Camera-type eye (tissue), 1 donor: Measurements from ENCODE around the gene OR10G3. TPM values are rescaled to one million over a fixed set of nuclear protein-coding genes. Genes with fewer than 3 reads are reported as not detected.

Experiments used
- total RNA-seq: library from RNA; depleted of rRNA; stranded (reverse); fragments of >200 nt; gene quantifications from one replicate; pipeline ENCODE4 v1.2.3, GENCODE V29; 2014

The OR10G3 gene, protein sequence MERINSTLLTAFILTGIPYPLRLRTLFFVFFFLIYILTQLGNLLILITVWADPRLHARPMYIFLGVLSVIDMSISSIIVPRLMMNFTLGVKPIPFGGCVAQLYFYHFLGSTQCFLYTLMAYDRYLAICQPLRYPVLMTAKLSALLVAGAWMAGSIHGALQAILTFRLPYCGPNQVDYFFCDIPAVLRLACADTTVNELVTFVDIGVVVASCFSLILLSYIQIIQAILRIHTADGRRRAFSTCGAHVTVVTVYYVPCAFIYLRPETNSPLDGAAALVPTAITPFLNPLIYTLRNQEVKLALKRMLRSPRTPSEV
- total RNA-seq: not detected

DNA sequence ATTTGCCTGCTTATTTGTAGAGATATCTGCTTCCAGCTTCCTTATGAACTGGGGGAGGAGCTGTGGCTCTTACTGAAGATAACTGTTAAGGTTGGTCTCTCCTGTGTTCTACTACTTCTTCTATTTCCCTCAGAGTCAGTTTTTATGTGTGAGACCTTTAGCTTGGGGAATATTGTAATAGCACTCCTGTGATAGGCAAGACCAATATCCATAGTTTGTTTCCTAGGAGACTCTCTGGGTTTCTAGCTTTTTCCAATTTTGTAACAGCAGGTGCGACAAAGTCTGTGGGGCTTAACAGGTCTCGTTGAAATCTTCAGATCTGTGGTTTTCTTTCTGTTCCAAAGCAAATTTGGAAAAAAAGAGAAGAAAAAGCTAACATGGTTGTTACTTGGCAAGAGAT is at the start of gene OR10G3:
TSS of gene OR10G3 (minus strand) at position 101 of the 400 bp plus-strand sequence. CDS start 9,332 bp downstream, outside the sequence.

DNA sequence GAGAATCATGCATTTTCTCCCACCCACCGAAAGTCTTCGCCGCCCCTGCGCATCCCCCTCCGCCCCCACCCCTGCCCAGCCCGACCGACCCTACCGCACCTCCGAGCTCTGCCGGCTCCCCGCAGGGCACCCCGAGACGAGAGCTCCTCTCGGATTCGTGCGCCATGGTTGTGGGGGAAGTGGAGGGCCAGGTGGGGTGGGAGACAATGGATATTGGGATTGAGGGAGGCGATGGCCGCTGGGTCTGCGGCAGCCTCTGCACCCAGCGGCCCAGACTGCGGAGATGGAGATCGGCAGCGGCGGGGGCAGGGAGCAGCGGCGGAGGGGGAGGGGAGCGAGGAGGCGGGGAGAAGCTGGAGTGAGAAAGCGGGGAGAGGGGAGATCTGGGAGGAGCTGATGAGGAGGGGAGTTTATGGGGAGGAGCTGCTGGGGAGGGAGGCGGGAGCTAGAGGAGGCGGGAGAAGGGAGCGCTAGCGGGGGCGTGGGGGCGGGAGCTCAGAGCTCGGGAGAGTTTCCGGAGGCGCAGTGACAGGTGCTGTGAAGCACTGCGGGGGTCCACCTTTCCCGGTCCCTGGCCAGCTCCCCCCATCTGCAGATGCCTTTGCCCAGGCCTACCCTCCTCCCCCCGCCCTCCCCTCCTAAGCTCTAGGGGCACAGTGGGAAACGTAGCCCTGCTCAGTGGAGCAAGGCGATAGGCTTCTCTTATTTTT is 53.8 kb downstream of the OR10G3 start, which contains the start of gene SALL2:
TSS of gene SALL2 (minus strand) at position 385 of the 710 bp plus-strand sequence. CDS start at position 166, 219 bp downstream.

Other genes starting within 250 kb of the OR10G3 start
- 90.2 TPM for gene SUPT16H, start 196.1 kb downstream of the OR10G3 start, total RNA-seq
- 83.3 TPM for gene CHD8, start 124.0 kb downstream of the OR10G3 start, total RNA-seq
- gene RAB2B, start 103.1 kb downstream of the OR10G3 start, total RNA-seq: 45.2 TPM
- gene TOX4, start 102.9 kb downstream of the OR10G3 start, total RNA-seq: 47.1 TPM
- 112 TPM for gene METTL3, start 68.7 kb downstream of the OR10G3 start, total RNA-seq
- gene SALL2, start 53.7 kb downstream of the OR10G3 start, total RNA-seq: 35.7 TPM
- gene OR10G2, start 54.9 kb upstream of the OR10G3 start, total RNA-seq: not detected
- gene OR4E2, start 73.8 kb upstream of the OR10G3 start, total RNA-seq: not detected
- gene OR4E1, start 93.7 kb upstream of the OR10G3 start, total RNA-seq: not detected